Left ventricle myocardium inferior (tissue), 1 donor: ENCODE data around the gene MAP1B. TPM values are rescaled to one million over a fixed set of nuclear protein-coding genes. Genes with fewer than 3 reads are reported as not detected.

Experiments used
- DNase-seq: peaks from one replicate; pipeline ENCODE4 v3.0.0-alpha.2; 2020
- H3K27ac ChIP-seq: fragments of 200-600 bp; replicated peaks from 2 replicates; pipeline ENCODE4 v1.8.0; 2021
- H3K27me3 ChIP-seq: fragments of 200-600 bp; 2 replicates; pipeline ENCODE4 v1.8.0; 2021; ENCODE audit warnings: low read depth
- H3K36me3 ChIP-seq: fragments of 200-600 bp; 2 replicates; pipeline ENCODE4 v1.8.0; 2021
- H3K4me1 ChIP-seq: fragments of 200-600 bp; 2 replicates; pipeline ENCODE4 v1.8.0; 2021
- H3K4me3 ChIP-seq: fragments of 200-600 bp; 2 replicates; pipeline ENCODE4 v1.8.0; 2021; ENCODE audit warnings: mild to moderate bottlenecking, moderate library complexity
- H3K9me3 ChIP-seq: fragments of 200-600 bp; replicated peaks from 2 replicates; pipeline ENCODE4 v1.8.0; 2021
- CTCF ChIP-seq: fragments of 200-600 bp; IDR thresholded peaks from 2 replicates; pipeline ENCODE4 v1.8.0; 2021; ENCODE audit warnings: antibody characterized with exemption, mild to moderate bottlenecking, borderline replicate concordance
- intact Hi-C: fragments of 100-400 bp; cut with micrococcal nuclease; formaldehyde crosslinking; loops from one replicate; pipeline ENCODE4 v1.11.0; 2022
- total RNA-seq: library from RNA; stranded (reverse); fragmentation: NEBNext Ultra II Directional; extraction: Animal tissue kit (Norgen Biotek cat#: 25700); gene quantifications from one replicate; pipeline ENCODE4 v1.2.1, GENCODE V29; 2021
- donor health status: DM: no; HTN: yes; CAD: no; lungs with severe emphysema.

MAP1B gene
- total RNA-seq, 1 donor from 2014 or later = 73.2 TPM

GRCh38 chr5:72232838-72233237, 125.6 kb downstream of the MAP1B start:
- DNase-seq = no peak
- no peaks in the 10 kb centered on the region for H3K9me3 ChIP-seq
- intact Hi-C loops = no loop called here
- no peak overlapping the region for H3K27ac ChIP-seq
- H3K36me3 ChIP-seq = peaks cover 17% of the 10 kb centered on the region
- no peaks in the 10 kb centered on the region for H3K27me3 ChIP-seq
- H3K4me3 ChIP-seq = no peak overlapping the region
- no peak for TF ChIP-seq CTCF
- peaks cover 33% of the 10 kb centered on the region for H3K4me1 ChIP-seq

- peaks cover 19% of the 10 kb centered on the region for H3K36me3 ChIP-seq
- no peaks in the 10 kb centered on the region for H3K27me3 ChIP-seq
- DNase-seq = no peak
- peaks cover 23% of the 10 kb centered on the region for H3K4me1 ChIP-seq
- no peak overlapping the region for H3K4me3 ChIP-seq
- H3K27ac ChIP-seq = no peak overlapping the region
- no peak for TF ChIP-seq CTCF
- no peaks in the 10 kb centered on the region for H3K9me3 ChIP-seq
- intact Hi-C loops = no loop called here
Observed at GRCh38 chr5:72233835-72234234, 126.6 kb downstream of the MAP1B start.

- no peaks in the 10 kb centered on the region for H3K9me3 ChIP-seq
- H3K4me1 ChIP-seq = peaks cover 19% of the 10 kb centered on the region
- no peak for DNase-seq
- peaks cover 19% of the 10 kb centered on the region for H3K36me3 ChIP-seq
- no peak overlapping the region for H3K4me3 ChIP-seq
- no peaks in the 10 kb centered on the region for H3K27me3 ChIP-seq
- no peak overlapping the region for H3K27ac ChIP-seq
- intact Hi-C loops = no loop called here
- no peak for TF ChIP-seq CTCF
Observed at GRCh38 chr5:72234265-72234700, 127.0 kb downstream of the MAP1B start.

- Histone ChIP-seq H3K36me3 (peaks cover 19% of the 10 kb centered on the region), H3K27me3 (no peaks in the 10 kb centered on the region), H3K4me3 (no peak overlapping the region), H3K9me3 (no peaks in the 10 kb centered on the region), H3K4me1 (peaks cover 13% of the 10 kb centered on the region), H3K27ac (no peak overlapping the region)
- no peak for DNase-seq
- intact Hi-C loops = no loop called here
- no peak for TF ChIP-seq CTCF
Observed at GRCh38 chr5:72234868-72235267, 127.6 kb downstream of the MAP1B start.

- intact Hi-C loops = no loop called here
- Histone ChIP-seq H3K4me1 (peaks cover 12% of the 10 kb centered on the region), H3K27ac (no peak overlapping the region), H3K36me3 (peaks cover 19% of the 10 kb centered on the region), H3K4me3 (no peak overlapping the region), H3K27me3 (no peaks in the 10 kb centered on the region), H3K9me3 (no peaks in the 10 kb centered on the region)
- no peak for DNase-seq
- no peak for TF ChIP-seq CTCF
Observed at GRCh38 chr5:72235725-72236124, 128.4 kb downstream of the MAP1B start.

- intact Hi-C loops = no loop called here
- Histone ChIP-seq H3K9me3 (no peaks in the 10 kb centered on the region), H3K27ac (no peak overlapping the region), H3K36me3 (peaks cover 11% of the 10 kb centered on the region), H3K27me3 (no peaks in the 10 kb centered on the region), H3K4me3 (no peak overlapping the region), H3K4me1 (peaks cover 12% of the 10 kb centered on the region)
- TF ChIP-seq CTCF = no peak
- DNase-seq = no peak
Observed at GRCh38 chr5:72237415-72237814, 130.1 kb downstream of the MAP1B start.
